Thyroid gland (tissue), 4 donors: ENCODE data around the gene ABTB2.

Source experiments
- CTCF ChIP-seq, 6 experiments: fragments of 200-600 bp in 3 of 6; fragments of 450-650 bp in 3 of 6; sonication (generic) in 3 of 6; IDR thresholded peaks; one replicate each; pipeline ENCODE4 v1.5.1; 2016 to 2019; ENCODE audit warnings: antibody characterized with exemption in 6 of 6, mild to moderate bottlenecking in 2 of 6, inconsistent platforms in 1 of 6, moderate library complexity in 1 of 6
- POLR2A ChIP-seq, 2 donors: fragments of 450-650 bp; IDR thresholded peaks; one replicate each; pipeline ENCODE4 v1.6.1; 2017; ENCODE audit warnings: antibody characterized with exemption in 2 of 2, mild to moderate bottlenecking in 2 of 2, moderate library complexity in 1 of 2

DNA sequence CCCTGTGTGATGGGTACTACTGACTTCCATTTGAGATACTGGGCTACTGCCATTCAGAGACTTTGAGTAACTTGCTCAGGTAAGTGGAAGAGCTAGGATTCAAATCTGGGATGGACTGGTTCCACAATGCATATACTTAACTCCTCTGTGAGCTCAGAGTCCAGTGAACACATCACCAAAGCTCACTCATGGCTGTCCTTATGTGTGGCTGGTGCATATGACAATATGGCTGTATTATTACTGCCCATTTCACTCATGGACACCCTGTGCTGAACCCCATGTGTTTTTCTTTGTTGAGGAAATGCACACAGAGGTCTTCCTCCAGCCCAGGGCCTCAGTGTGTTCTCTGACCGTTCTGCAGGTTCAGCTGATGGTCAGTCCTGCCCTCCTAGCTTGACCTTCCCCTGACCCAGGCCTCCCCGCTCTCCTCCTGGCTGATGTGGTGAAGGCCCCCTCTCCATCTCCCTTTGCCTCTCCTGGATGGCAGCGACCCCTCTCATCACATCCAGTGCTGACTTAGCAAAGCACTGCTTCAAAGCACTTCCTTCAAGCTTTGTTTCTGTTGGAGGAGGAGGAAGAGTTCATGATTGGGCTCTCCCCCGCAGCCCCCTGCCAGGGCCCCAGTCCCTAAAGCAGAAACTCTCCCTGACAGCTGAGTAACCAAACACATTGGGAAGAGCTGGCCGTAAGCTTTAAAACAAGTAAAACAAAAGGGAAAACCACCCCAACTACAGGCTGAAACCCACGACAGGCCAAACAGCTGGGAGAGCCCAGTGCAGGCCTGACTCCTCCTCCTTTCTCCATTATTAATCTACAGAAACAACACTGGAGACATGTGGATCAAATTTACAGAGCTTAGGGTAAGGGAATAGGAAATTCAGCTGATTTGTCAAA, 151.2 kb downstream of the ABTB2 start:
- TF ChIP-seq POLR2A (IDR thresholded peaks at IDR 0.05) (no peak), CTCF (IDR thresholded peaks at IDR 0.05) (no peak)
